HG02970 (cell line): Measurements from ENCODE around the gene BRCA2.
"Not testable (repeated sequence)": the region's sequence is repeated elsewhere in the genome, so short reads cannot be mapped to it uniquely, and the experiment has no call there.

Experiments used
- ATAC-seq: cut with Tn5 transposase; IDR thresholded peaks from one replicate; pipeline ENCODE4 v1.9.1; 2021; ENCODE audit warnings: mild to moderate bottlenecking, moderate library complexity, moderate number of reproducible peaks; ENCODE audit not compliant: unreplicated experiment, low FRiP score

The BRCA2 gene

GRCh38 chr13:32309312-32310133 lies 5.8 kb upstream of the BRCA2 start:
- no peak for ATAC-seq

- no peak for ATAC-seq
These were observed 5.1 kb upstream of the BRCA2 start for GRCh38 chr13:32310134-32310706.

GRCh38 chr13:32311188-32311897 lies 4.0 kb upstream of the BRCA2 start:
- ATAC-seq: no peak

GRCh38 chr13:32314271-32315237 lies 754 bp upstream of the BRCA2 start:
- peak; percentile 4 for ATAC-seq

- peak; percentile 40 for ATAC-seq
These were observed 676 bp downstream of the BRCA2 start for GRCh38 chr13:32316028-32316339.

- ATAC-seq: no peak
These were observed 1.2 kb downstream of the BRCA2 start for GRCh38 chr13:32316501-32316900.

GRCh38 chr13:32317716-32318465 lies 2.6 kb downstream of the BRCA2 start:
- ATAC-seq: no peak

GRCh38 chr13:32320528-32320927 lies 5.2 kb downstream of the BRCA2 start:
- ATAC-seq: no peak

GRCh38 chr13:32323912-32324311 lies 8.6 kb downstream of the BRCA2 start:
- no peak for ATAC-seq

GRCh38 chr13:32330441-32330840 lies 15.1 kb downstream of the BRCA2 start:
- no peak for ATAC-seq

- ATAC-seq: no peak
These were observed 19.4 kb downstream of the BRCA2 start for GRCh38 chr13:32334671-32335070.

- ATAC-seq: no peak
These were observed 25.6 kb downstream of the BRCA2 start for GRCh38 chr13:32340914-32341313.

- ATAC-seq: no peak
These were observed 32.3 kb downstream of the BRCA2 start for GRCh38 chr13:32347651-32348050.

GRCh38 chr13:32350839-32351441 lies 35.6 kb downstream of the BRCA2 start:
- ATAC-seq: not testable (repeated sequence)

- no peak for ATAC-seq
These were observed 38.7 kb downstream of the BRCA2 start for GRCh38 chr13:32354040-32354439.

GRCh38 chr13:32355935-32356334 lies 40.6 kb downstream of the BRCA2 start:
- not testable (repeated sequence) for ATAC-seq

GRCh38 chr13:32362574-32362973 lies 47.3 kb downstream of the BRCA2 start:
- ATAC-seq: no peak

GRCh38 chr13:32370805-32371204 lies 55.5 kb downstream of the BRCA2 start:
- ATAC-seq: no peak

GRCh38 chr13:32376642-32377415 lies 61.5 kb downstream of the BRCA2 start:
- no peak for ATAC-seq
